ENCODE results near the gene KLK15.
"Not testable (repeated sequence)": the region's sequence is repeated elsewhere in the genome, so short reads cannot be mapped to it uniquely, and the experiment has no call there.

Gene KLK15

DNA sequence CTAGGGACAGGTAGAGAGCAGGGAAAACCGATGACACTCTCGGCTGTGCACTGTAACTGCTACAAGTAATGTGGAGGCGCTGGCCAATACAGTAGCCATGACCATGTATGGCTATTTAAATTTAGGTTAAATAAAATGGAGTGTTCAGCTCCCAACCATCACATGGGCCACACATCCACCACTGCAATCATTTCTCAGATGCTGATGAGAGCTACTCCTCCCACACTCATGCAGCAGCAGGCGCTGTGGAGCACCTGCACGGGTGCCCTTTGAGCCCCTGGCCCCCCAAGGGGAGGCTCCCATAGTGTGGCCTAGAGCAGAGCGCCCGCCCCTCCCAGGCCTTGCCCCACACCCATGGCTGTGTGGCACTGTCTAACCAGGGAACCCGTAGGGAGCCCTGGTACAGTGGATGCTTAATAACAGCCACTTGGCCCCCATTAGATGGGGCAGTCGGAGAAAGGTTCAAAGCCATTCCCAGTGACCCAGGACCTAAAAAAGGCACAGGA lies 37.2 kb downstream of the KLK15 start:
- DNase-seq (ENCODE audit: low spot score) = no peak

DNA sequence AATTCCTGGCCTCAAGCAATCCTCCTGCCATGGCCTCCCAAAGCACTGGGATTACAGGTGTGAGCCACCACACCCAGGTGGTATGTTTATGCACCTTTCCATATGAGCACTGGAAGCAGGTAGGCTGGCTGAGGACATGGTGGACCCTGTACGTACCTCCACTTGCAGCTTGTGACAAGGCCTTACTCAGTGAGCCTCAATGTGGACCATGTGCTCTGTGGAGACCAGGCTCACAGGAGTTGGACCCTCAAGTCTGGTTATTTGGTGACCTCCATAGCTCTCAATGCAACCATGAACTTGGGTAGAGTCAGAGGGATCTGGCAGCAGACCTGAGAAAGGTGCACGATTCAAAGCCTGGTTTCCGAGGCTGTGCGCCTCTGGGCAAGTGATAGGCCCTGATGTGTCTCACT lies 37.7 kb downstream of the KLK15 start:
- no peak for DNase-seq (ENCODE audit: low spot score)

DNA sequence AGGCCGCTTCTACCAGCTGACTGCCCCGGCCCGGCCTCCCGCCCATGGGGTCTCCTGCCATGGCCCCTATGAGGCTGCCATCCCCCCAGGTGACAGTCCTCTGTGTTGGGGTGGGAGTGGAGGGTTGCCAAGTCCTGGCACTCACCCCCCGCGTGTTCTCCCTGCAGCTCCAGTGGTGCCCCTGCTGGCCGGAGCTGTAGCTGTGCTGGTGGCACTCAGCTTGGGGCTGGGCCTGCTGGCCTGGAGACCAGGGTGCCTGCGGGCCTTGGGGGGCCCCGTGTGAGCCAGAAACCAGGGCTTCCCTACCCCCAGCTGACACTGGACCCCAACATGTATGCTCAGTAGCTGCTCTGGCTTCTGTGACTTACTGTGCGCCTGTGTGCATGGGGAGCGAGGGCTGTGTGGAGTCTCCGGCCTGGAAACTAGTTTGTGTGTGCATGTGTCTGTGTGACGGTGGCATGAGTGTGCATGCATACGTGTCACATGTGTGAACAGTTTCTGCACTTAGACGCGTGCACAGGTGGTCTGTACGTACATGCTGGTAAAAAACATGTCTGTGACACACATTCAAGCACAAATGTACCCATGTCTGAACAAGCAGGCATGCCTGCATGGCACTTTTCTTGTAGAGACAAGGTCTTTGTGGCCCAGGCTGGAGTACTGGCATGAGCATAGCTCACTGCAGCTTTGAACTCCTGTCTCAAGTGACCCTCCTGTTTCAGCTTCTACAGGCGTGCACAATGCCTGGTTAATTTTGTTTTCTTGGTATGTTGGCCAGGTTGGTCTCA lies 38.3 kb downstream of the KLK15 start:
- DNase-seq (ENCODE audit: low spot score) = no peak

DNA sequence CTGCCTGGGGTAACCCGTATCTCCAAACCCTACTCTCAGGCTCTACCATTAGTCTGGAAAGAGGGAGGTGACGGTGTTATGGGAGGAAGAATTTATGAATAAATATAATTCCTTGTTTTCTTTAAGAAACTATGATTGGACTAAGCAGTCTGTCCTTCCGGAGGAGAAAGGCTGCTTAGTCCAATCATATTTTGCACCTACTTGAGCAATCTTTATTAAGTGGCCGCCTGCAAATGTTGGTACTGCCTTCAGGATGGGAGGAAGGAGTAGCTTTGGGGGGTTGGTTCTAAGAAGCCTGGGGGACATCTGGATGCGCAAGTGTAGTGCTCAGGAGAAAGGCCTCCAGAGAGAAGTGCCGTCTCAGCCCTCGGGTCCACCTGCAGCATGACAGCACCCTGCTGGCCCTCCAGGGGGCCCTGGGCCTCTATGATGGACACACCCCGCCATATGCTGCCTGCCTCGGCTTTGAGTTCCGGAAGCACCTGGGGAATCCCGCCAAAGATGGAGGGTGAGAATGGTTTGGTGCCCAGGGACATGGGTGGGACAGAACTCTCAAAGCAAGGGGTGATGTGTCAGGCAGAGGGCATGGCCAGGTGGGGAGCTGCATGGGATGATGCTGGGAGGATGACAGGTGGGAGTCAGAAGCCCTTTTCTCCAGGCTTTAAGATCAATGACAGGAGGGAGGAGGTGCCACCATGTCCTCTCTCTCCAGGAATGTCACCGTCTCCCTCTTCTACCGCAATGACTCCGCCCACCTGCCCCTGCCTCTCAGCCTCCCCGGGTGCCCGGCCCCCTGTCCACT lies 39.1 kb downstream of the KLK15 start:
- DNase-seq (ENCODE audit: low spot score) = no peak

DNA sequence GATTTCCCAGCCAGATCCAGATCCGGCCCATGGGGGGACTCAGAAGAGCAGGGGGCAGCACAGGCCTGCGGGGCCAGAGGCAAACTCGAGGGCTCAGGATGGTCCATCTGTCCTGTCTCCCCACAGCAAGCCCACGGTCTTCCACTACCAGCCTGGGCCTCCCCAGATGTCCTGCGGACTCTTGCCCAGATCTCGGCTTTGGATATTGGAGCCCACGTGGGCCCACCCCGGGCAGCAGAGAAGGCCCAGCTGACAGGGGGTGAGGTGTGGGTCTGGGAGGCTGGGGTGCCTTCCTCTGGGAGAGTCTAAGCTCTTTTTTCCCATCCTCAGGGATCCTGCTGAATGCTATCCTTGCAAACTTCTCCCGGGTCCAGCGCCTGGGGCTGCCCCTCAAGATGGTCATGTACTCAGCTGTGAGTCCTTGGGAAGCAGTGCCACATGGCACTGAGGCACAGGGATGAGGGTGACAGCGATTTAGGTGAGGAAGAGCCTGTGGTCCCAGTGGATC lies 39.8 kb downstream of the KLK15 start:
- DNase-seq (ENCODE audit: low spot score) = no peak

DNA sequence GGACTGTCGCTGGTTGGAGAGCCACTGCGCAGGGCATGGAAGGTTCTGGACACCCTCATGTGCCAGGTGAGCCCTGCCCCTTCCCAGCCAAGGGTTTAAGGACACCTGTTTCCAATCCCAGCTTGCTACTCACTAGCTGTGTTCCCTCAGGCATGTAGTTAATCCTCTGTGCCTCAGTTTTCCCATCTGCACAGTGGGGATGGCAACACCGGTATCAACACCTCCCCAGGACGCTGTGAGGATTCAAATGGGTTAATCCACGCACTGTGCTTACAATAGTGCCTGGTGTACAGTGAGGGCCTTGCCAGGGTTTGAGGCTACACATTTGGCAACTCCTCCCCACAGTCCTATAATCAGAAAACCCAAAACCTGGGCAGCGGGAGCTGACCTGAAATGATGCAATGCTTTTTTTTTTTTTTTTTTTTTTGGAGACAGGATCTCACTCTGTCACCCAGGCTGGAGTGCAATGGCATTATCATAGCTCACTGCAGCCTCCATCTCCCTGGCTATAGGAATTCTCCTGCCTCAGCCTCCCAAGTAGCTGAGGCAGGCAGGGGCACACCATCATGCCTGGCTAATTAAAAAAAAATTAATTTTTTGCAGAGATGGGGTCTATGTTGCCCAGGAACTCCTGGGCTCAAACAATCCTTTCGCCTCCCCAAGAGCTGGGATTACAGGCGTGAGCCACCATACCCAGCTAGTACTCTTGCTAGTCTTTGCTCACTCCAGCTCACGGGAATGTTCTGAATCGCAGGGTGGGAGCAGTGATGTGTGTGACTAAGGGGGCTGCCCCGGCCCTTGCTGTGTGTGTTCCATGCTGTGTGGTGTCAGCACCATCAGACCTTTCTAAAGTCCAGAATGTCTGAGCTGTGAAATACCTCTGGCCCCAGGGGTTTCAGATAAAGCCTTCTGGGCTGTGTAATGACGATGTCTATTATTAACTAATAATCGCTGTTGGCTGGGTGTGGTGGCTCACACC lies 40.8 kb downstream of the KLK15 start:
- no peak for DNase-seq (ENCODE audit: low spot score)

DNA sequence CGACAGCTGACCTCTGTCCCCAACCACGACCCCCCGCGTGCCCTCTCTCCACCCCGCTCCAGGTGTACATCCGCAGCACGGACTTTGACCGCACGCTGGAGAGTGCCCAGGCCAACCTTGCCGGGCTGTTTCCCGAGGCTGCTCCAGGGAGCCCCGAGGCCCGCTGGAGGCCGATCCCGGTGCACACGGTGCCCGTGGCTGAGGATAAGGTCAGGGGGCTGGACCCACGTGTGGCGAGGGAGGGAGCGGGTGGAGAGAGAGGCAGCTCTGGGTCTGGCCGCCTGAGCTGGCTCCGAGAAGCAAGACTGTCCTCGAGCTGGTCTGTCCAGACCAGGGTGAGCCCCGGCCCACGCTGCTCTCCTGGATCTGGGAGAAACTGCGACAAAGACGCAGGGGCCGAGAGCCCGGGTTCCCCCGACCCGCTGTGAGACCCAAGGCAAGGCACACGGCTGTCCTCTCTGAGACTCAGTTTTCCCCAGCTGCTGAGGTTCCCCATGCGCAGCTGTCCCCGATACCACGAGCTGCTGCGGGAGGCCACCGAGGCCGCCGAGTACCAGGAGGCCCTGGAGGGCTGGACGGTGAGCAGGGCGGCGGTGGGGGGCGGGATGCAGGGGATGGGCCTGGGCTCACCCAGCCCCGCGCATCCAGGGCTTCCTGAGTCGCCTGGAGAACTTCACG lies 41.6 kb downstream of the KLK15 start:
- no peak for DNase-seq (ENCODE audit: low spot score)

DNA sequence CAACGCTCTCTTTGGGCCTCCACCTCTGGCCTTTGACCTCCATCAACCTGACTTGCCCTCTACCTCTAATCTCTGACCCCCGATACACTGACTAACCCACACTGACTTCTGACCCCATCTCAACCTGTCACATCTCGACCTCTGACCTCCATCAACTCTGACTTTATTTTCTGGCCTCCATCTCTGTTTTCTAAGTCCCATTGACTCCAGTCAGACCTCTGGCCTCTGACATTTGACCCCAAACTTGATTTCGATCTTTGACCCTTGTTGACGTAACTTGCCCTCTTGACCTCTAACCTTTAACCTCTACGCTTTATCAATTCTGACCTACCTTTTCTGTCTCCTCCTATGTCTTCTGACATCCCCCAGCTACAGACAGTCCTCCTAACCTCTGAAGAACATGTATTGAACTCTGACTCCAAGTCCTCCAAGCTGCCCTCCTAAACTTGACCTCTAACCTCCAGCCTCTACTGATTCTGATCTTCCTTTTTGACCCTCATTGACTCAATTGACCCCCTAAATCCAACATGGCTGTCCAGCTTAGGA lies 42.4 kb downstream of the KLK15 start:
- DNase-seq (ENCODE audit: low spot score) = no peak

DNA sequence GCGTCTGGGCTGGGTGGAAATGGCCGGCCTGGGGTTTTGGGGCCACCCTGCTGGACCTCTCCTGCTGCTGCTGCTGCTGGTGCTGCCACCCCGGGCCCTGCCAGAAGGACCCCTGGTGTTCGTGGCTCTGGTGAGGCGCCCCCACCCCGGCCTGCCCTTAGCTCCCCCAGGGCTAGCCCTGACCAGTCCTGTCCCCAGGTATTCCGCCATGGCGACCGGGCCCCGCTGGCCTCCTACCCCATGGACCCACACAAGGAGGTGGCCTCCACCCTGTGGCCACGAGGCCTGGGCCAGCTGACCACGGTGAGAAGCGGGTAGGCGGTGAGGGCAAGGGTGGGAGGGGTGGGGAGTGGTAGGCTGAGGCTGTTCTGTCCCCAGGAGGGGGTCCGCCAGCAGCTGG lies 43.0 kb downstream of the KLK15 start, which contains the start of gene ACP4:
Gene ACP4 (plus strand): TSS at position 20 of the 400 bp plus-strand sequence. CDS start 0 bp downstream, at position 20.
- DNase-seq (ENCODE audit: low spot score) = no peak

DNA sequence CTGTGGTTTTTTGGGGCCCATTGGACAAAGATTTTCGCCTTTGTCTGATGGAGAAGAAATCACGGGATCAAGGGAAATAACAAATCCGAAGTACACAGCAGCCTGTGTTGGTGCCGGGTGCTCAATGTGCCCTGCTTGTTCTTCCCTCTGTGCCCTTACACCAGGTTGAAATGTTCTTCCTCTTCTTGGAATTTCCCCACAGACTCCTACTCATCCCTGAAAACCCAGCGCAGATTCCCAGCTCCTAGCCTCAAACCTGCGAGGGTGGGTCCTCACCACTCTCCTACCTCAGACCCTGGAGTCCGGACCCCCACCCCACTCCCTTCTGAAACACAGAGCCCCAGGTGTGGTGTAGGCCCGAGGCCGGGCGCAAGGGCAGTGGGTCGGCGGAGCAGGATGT lies 48.0 kb downstream of the KLK15 start:
- DNase-seq (ENCODE audit: low spot score) = no peak

DNA sequence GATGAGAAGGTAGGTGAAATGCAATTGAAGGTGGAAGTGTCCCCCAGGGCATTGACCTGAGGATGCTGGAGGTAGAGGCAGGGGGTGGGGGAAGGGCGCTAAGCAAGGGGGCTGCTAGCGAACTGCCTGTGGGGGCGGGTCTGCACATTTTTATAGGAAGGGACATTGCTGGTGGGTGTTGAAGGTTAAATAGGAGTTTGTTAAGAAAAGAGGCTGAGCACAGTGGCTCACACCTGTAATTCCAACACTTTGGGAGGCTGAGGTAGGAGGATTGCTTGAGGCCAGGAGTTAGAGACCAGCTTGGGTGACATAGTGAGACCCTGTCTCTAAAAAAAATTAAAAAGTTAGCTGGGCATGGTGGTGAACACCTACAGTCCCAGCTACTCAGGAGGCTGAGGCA lies 48.7 kb downstream of the KLK15 start:
- no peak for DNase-seq (ENCODE audit: low spot score)

DNA sequence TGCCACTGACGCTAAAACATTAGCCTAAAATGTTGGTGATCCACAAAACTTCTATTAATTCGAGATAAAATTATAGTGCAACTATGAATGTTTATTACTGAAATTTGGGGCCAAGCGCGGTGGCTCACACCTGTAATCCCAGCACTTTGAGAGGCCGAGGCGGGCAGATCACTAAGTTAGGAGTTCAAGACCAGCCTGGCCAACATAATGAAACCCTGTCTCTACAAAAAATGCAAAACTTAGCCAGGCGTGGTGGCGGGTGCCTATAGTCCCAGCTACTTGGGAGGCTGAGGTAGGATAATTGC lies 49.6 kb downstream of the KLK15 start:
- DNase-seq (ENCODE audit: low spot score) = not testable (repeated sequence)

DNA sequence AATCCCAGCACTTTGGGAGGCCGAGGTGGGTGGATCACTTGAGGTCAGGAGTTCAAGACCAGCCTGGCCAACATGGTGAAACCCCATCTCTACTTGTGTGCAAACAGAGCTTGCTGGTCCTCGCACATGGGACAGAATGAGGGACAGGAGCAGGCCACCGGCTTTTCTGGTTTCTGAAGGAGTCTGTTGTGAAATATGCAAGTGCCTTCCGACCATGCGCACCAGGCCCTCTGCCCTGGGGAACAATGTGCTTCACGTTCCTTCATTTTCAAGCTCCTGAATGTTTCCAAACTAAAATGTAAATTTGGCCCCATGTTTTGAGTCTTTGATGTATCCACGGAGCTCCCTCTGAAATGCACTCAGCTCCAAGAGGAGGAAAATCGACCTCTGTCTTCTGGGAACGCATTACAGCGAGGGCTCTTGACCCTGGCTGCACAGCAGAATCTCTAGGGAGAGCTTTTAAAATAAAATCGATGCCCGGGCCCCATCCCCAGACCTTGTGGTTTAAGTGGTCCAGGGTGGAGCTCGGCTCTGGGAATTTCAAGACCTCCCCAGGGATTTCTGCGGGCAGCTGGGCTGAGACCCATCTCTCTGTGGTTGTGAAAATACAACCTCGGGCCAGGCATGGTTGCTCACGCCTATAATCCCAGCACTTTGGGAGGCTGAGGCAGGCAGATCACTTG lies 52.5 kb downstream of the KLK15 start:
- no peak for DNase-seq (ENCODE audit: low spot score)

DNA sequence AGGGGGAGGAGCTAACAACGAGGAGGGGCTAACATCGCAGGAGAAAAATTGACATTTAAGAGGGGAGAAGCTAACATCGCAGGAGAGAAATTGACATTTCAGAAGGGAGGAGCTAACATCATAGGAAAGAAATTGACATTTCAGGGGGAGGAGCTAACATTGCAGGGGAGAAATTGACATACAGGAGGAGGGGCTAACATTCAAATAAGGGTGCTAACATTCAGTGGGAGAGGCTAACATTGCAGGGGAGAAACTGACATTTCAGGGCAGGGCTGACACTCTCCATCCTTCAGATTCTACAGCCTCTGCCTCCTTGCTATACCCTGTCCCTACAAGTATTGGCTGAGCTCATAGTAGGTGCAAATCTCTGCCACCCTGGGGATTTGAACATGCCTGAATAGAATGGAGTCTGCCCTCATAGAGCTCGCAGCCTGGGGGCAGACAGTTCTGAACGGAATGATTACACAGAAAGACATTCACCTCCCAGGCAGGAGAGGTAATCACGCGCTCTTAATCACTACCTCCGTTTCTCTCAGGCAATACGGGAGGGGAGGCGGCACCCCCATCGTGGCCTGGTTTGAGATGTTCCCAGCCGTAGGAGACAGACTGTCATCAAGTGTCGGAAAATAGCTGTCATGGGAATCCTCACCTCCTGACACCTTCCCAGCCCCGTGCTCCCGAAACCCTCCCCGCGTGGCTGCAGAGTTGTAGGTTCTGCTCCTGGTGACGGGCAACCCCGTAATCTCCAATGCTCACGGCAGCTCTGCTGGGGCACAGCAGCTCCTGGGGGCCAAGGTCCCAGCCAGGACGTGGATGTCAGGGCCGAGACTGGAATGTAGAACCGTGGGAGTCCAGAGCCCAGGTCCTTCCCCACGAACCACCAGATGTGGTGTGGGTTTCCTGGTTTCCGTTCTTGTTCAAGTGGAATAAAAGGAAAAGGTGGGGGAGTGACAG lies 53.6 kb downstream of the KLK15 start:
- no peak for DNase-seq (ENCODE audit: low spot score)

DNA sequence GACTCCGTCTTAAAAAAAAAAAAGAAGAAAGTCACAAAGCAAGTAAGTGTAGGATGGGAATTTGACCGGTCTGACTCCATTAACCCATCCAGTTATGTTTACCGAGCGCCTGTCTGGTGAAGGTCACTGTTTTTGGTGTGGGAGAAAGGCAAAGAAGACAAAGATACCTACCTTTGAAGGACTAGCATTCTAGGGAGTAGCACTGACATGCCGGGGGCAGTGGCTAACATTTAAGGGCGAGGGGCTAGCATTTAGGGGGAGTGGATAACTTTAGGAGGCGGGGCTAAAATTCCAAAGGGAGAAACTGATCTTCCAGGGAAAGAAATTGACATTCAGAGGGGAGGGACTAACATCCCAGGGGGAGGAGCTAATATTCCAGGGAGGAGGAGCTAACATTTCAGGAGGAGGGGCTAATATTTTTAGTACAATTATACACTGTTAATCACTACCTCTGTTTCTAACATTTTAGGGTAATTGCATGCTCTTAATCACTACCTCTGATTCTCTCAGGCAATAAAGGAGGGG lies 54.4 kb downstream of the KLK15 start:
- no peak for DNase-seq (ENCODE audit: low spot score)

DNA sequence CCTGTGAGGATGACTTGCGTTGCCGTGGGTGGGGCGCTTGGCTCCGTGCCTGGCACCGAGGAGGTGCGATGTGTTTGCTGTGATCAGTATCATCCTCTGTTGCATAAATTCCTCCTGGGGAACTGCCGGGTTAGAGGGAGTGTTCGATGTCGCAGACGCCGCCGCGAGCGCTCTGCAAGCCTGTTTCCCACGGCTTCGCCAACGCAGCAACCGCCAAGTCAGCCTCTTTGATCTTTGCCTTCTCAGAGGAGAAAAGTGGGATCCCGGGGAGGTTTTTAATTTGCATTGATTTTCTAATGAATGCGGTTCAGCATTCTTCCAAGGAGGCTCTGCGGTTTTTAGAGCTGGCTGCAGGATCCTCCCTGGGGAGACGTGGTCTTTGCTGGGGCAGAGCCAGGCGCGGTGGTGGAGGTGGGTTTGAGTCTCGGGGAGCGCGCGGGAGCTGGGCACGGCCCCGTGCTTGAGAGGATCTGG lies 55.5 kb downstream of the KLK15 start:
- DNase-seq (ENCODE audit: low spot score) = no peak

DNA sequence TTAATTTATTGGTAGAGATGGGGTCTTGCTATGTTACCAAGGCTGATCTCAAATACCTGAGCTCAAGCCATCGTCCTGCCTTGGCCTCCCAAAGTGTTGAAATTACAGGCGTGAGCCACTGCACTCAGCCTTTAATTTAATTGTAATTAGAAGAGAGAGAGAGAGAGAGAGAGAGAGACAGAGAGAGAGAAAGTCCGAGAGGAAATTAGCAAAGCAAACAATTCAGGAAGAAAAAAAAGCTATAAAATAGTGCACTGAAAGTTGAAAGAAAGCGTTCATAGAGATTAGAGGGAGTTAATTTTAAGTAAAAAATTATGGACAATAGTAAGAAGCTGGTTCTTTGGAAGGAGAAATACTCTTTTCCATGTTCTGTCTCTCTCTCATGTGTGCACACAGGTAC lies 56.1 kb downstream of the KLK15 start:
- DNase-seq (ENCODE audit: low spot score) = no peak

DNA sequence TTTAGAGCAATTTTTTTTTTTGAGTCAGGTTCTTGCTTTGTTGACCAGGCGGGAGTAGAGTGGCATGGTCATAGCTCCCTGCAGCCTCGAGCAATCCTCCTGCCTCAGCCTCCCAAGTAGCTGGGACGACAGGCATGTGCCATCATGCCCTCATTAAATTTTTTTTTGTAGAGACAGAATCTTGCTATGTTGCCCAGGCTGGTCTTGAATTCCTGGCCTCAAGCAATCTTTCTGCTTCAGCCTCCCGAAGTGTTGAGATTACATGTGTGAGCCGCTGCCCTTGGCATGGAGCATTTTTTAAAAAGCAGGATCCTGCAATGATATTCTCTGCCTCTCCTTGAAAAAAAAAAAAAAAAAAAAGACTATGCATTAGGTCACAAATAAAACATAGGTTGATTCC lies 57.2 kb downstream of the KLK15 start:
- DNase-seq (ENCODE audit: low spot score) = no peak
